ENCODE measurements around the gene AMOTL2.

Gene AMOTL2

GRCh38 chr3:134362670-134363380 lies 11.4 kb downstream of the AMOTL2 start:
- no peak for DNase-seq (ENCODE audit: low read depth)
- no peak overlapping the region for H3K4me3 ChIP-seq (replicated peaks; ENCODE audit: low read depth, low read length)
- TF ChIP-seq CTCF (IDR thresholded peaks at IDR 0.05; ENCODE audit: low read length, missing control alignments): no peak

- no peak for DNase-seq (ENCODE audit: low read depth)
- H3K4me3 ChIP-seq (replicated peaks; ENCODE audit: low read depth, low read length): no peak overlapping the region
- no peak for TF ChIP-seq CTCF (IDR thresholded peaks at IDR 0.05; ENCODE audit: low read length, missing control alignments)
Observed at GRCh38 chr3:134362221-134362620, 12.0 kb downstream of the AMOTL2 start.

GRCh38 chr3:134361162-134361835 lies 12.9 kb downstream of the AMOTL2 start:
- DNase-seq (ENCODE audit: low read depth): no peak
- TF ChIP-seq CTCF (IDR thresholded peaks at IDR 0.05; ENCODE audit: low read length, missing control alignments): no peak
- no peak overlapping the region for H3K4me3 ChIP-seq (replicated peaks; ENCODE audit: low read depth, low read length)

GRCh38 chr3:134360046-134360445 lies 14.2 kb downstream of the AMOTL2 start:
- TF ChIP-seq CTCF (IDR thresholded peaks at IDR 0.05; ENCODE audit: low read length, missing control alignments): no peak
- no peak overlapping the region for H3K4me3 ChIP-seq (replicated peaks; ENCODE audit: low read depth, low read length)
- DNase-seq (ENCODE audit: low read depth): no peak

GRCh38 chr3:134359121-134360010 lies 14.9 kb downstream of the AMOTL2 start:
- H3K4me3 ChIP-seq (replicated peaks; ENCODE audit: low read depth, low read length): no peak overlapping the region
- DNase-seq (ENCODE audit: low read depth): no peak
- no peak for TF ChIP-seq CTCF (IDR thresholded peaks at IDR 0.05; ENCODE audit: low read length, missing control alignments)

GRCh38 chr3:134357914-134358811 lies 16.1 kb downstream of the AMOTL2 start:
- H3K4me3 ChIP-seq (replicated peaks; ENCODE audit: low read depth, low read length): no peak overlapping the region
- DNase-seq (ENCODE audit: low read depth): peak; percentile 95
- TF ChIP-seq CTCF (IDR thresholded peaks at IDR 0.05; ENCODE audit: low read length, missing control alignments): peak; percentile 44

Measured in fibroblast of pulmonary artery (primary cell).